ENCODE data around the gene ARL5A. TPM values are rescaled to one million over a fixed set of nuclear protein-coding genes. Genes with fewer than 3 reads are reported as not detected.

The ARL5A gene
- polyA plus RNA-seq, 1 donor from 2014 or later, result 70.7 TPM

DNA sequence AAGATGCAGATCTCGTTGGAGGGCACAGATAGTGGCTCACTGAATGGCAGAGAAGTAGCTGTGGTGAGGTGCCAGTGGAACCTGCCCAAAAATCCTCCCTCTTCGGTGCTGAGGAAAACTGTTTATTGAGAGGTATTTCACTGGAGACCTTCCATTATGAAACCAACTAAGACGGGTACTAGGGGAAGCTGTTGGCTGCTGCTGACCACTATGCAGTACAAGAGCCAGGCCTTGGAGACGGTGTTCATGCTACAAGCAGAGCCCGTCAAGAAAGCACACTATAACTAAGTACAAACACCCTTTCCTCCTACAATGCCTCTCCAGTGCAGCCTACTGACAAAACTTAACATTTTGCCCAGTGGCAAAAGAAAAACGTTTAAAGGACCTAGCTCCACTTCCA, 4.6 kb downstream of the ARL5A start:
- peak overlapping the region in 3 of 4 donors; percentile 53 to 65 (median 61) for H3K4me3 Mint-ChIP-seq
- no peaks in the 10 kb centered on the region for H3K27me3 Mint-ChIP-seq
- H3K4me1 Mint-ChIP-seq, result peaks cover 46 to 61% (median 52%) of the 10 kb centered on the region in 3 donors
- no peak overlapping the region for H3K27ac Mint-ChIP-seq
- H3K9me3 Mint-ChIP-seq, result no peaks in the 10 kb centered on the region
- H3K36me3 Mint-ChIP-seq, result peaks cover 10% of the 10 kb centered on the region

DNA sequence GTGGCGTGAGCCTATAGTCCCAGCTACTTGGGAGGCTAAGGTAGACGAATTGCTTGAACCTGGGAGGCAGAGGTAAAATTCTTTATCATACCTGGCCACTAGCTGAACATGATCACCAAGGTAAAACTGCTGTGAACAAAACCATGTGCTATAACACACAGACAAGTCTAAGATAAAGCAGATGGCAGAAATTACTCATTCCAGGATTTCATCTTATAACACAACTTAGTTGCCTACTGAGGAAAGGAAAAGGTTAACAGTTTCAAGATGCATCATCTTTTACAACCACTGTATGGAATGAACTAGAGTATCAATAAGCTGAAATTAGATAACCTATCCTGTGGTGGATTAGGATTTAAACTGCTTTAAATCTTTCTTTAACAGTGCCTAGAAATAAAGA, 8.3 kb downstream of the ARL5A start:
- Mint-ChIP-seq H3K4me3 (peak overlapping the region in 1 of 4 donors; percentile 39), H3K27me3 (no peaks in the 10 kb centered on the region), H3K9me3 (no peaks in the 10 kb centered on the region), H3K4me1 (peaks cover 32 to 47% (median 36%) of the 10 kb centered on the region in 3 donors), H3K27ac (no peak overlapping the region), H3K36me3 (peaks cover 13% of the 10 kb centered on the region)

GRCh38 chr2:151817929-151818328, 10.3 kb downstream of the ARL5A start:
- no peaks in the 10 kb centered on the region for H3K27me3 Mint-ChIP-seq
- H3K9me3 Mint-ChIP-seq, result no peaks in the 10 kb centered on the region
- H3K4me1 Mint-ChIP-seq, result peaks cover 19 to 28% (median 21%) of the 10 kb centered on the region in 3 donors
- no peak overlapping the region for H3K4me3 Mint-ChIP-seq
- peaks cover 13% of the 10 kb centered on the region for H3K36me3 Mint-ChIP-seq
- no peak overlapping the region for H3K27ac Mint-ChIP-seq

DNA sequence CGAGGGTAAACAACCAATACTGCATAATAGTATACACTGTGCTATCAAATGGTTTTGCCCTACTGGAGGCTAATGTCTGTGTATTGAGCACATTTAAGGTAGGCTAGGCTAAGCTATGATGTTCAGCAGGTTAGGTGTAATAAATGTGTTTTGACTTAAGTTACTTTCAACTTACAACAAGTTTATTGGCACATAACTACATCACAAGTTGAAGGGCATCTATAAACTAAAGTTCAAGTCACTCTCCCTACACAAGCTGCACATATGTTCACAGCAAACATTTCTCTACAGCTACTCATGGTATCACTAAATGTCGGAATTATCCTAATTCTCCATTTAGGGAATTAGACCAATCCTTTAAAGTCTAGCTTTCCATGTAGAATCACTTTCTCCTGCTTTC, 11.4 kb downstream of the ARL5A start:
- Mint-ChIP-seq H3K4me1 (peaks cover 13 to 23% (median 16%) of the 10 kb centered on the region in 3 donors), H3K4me3 (no peak overlapping the region), H3K36me3 (peaks cover 14% of the 10 kb centered on the region), H3K9me3 (peaks cover 0 to 3% (median 0%) of the 10 kb centered on the region in 3 donors), H3K27me3 (no peaks in the 10 kb centered on the region), H3K27ac (no peak overlapping the region)

- H3K27me3 Mint-ChIP-seq, result no peaks in the 10 kb centered on the region
- no peak overlapping the region for H3K4me3 Mint-ChIP-seq
- H3K27ac Mint-ChIP-seq, result no peak overlapping the region
- H3K36me3 Mint-ChIP-seq, result peaks cover 9% of the 10 kb centered on the region
- H3K9me3 Mint-ChIP-seq, result peaks cover 0 to 6% (median 0%) of the 10 kb centered on the region in 3 donors
- peaks cover 8 to 17% (median 10%) of the 10 kb centered on the region in 3 donors for H3K4me1 Mint-ChIP-seq
Observed at GRCh38 chr2:151815821-151816489, 12.3 kb downstream of the ARL5A start.

DNA sequence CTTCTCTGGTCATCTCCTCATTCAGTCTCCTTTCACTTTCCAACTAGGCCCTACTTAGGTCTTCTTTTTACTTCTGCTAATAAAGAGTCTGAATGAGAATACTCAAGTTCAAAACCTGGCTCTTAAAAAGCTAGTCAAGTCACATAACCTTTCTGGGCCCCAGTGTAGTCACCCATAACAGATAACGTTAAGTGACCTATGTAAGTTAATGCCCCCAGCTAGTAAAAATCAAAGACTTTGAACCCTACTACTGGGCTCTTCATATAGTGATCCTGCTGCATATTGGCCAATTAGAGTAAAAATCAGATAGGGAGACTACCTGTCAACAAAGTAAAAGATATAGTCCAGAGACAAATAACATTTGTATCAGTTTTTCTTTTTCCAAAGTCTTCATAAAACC, 17.7 kb downstream of the ARL5A start:
- Mint-ChIP-seq H3K9me3 (peaks cover 0 to 6% (median 0%) of the 10 kb centered on the region in 3 donors), H3K27me3 (no peaks in the 10 kb centered on the region), H3K4me1 (peaks cover 0 to 8% (median 7%) of the 10 kb centered on the region in 3 donors)

GRCh38 chr2:151809073-151809383, 19.2 kb downstream of the ARL5A start:
- Mint-ChIP-seq H3K27me3 (no peaks in the 10 kb centered on the region), H3K27ac (no peak overlapping the region), H3K4me3 (no peak overlapping the region)

More for the DNA sequence above, 17.7 kb downstream of the ARL5A start:
- no peak overlapping the region for H3K4me3 Mint-ChIP-seq
- H3K36me3 Mint-ChIP-seq, result peaks cover 7% of the 10 kb centered on the region
- peak overlapping the region in 2 of 3 donors; percentile 6 to 17 for H3K27ac Mint-ChIP-seq

DNA sequence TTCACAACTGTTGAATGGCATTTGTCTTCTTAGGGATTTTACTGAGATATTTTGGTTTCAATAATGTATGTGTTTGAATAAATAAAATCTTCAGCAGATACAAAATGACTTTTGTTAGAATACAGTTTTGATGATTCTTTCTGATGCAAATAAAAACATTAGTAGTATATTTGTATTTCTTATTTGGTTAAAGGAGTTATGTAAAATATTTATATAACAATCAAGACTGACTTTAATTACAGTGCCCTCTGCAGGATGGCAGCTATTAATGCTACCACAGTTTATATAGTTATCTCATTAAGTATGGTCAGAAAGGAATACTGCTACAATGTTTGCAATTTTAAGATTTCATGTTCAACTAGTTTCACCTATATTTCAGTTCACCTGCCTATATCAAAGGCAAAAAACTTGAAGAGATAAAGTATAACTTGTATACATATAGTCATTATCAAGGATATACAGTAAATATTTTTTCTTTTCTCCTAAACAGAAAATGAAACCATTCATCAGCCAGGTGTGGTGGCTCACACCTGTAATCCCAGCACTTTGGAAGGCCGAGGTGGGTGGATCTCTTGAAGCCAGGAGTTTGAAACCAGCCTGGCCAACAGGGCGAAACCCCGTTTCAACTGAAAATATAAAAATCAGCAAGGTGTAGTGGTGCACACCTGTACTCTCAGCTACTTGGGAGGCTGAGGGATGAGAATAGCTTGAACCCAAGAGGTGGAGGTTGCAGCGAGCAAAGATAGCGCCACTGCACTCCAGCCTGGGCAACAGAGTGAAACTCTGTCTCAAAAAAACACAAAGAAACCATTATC, 19.8 kb downstream of the ARL5A start:
- Mint-ChIP-seq H3K27me3 (no peaks in the 10 kb centered on the region), H3K27ac (peak overlapping the region in 1 of 3 donors; percentile 31), H3K9me3 (peaks cover 0 to 6% (median 0%) of the 10 kb centered on the region in 3 donors), H3K4me3 (no peak overlapping the region), H3K4me1 (peaks cover 0 to 7% (median 4%) of the 10 kb centered on the region in 3 donors), H3K36me3 (peaks cover 7% of the 10 kb centered on the region)

More at GRCh38 chr2:151809073-151809383, 19.2 kb downstream of the ARL5A start:
- peaks cover 0 to 6% (median 0%) of the 10 kb centered on the region in 3 donors for H3K9me3 Mint-ChIP-seq
- peaks cover 0 to 7% (median 4%) of the 10 kb centered on the region in 3 donors for H3K4me1 Mint-ChIP-seq
- H3K36me3 Mint-ChIP-seq, result peaks cover 5% of the 10 kb centered on the region

DNA sequence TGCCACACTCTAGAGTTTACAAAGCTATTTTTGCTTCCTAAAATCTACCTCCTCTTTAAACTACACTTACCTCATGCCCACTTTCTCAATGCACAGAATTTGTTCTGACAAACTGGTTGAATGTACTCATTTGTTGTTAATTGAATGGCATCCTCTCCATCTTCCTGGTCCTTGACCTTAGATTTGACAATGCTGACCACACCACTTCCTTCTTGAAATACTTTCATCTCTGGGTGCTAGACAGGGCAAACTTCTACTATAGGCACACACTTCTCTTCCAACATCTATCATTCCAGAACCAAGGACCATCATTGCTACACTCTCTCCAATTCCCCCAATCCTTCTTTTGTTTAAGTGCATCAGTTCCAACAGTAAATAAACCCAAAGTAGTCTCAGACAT, 22.3 kb downstream of the ARL5A start:
- Mint-ChIP-seq H3K27ac (no peak overlapping the region), H3K27me3 (no peaks in the 10 kb centered on the region), H3K36me3 (peaks cover 11% of the 10 kb centered on the region), H3K9me3 (no peaks in the 10 kb centered on the region), H3K4me3 (no peak overlapping the region), H3K4me1 (peaks cover 0 to 7% (median 4%) of the 10 kb centered on the region in 3 donors)

DNA sequence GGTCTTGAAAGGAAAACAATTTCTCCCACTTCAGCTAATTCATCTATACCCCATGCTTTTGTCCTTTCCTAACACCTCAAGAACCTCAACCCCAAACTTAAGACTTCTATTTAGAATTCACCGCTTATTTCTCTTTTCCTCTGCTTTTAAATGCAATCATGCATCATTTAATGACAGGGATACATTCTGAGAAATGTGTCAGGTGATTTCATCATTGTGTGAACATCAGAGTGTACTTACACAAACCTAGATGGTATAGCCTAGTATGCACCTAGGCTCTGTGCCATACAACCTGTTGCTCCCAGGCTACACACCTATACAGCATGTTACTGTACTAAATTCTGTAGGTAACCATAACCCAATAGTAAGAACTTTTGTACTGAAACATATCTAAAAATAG, 22.9 kb downstream of the ARL5A start:
- H3K4me3 Mint-ChIP-seq, result no peak overlapping the region
- peaks cover 8% of the 10 kb centered on the region for H3K36me3 Mint-ChIP-seq
- H3K9me3 Mint-ChIP-seq, result no peaks in the 10 kb centered on the region
- no peak overlapping the region for H3K27ac Mint-ChIP-seq
- H3K4me1 Mint-ChIP-seq, result peaks cover 0 to 4% (median 3%) of the 10 kb centered on the region in 3 donors
- no peaks in the 10 kb centered on the region for H3K27me3 Mint-ChIP-seq

DNA sequence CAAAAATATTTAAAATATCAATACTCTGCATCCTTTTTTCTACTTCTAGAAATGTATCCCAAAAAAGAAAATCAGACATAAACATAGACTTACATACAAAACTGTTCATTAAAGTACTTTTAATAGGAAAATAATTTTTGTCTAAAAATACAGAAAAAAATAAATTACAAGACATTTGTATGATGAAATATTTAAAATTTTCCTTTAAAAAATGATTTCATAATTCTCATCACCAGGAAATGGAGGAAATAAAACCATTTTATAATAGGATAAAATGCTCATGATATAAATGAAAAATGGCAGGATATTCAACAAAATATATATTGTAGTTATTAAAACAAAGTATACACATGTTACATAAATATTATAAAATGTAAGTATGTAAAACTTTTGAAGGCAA, 24.4 kb downstream of the ARL5A start:
- Mint-ChIP-seq H3K27ac (no peak overlapping the region), H3K4me3 (no peak overlapping the region), H3K4me1 (peaks cover 0 to 4% (median 2%) of the 10 kb centered on the region in 3 donors), H3K9me3 (no peaks in the 10 kb centered on the region), H3K36me3 (peaks cover 7% of the 10 kb centered on the region), H3K27me3 (no peaks in the 10 kb centered on the region)

GRCh38 chr2:151802315-151802714, 25.9 kb downstream of the ARL5A start:
- H3K4me3 Mint-ChIP-seq, result peak overlapping the region in 2 of 4 donors; percentile 21 to 54
- H3K27me3 Mint-ChIP-seq, result no peaks in the 10 kb centered on the region
- H3K9me3 Mint-ChIP-seq, result no peaks in the 10 kb centered on the region
- H3K4me1 Mint-ChIP-seq, result no peaks in the 10 kb centered on the region
- H3K36me3 Mint-ChIP-seq, result peaks cover 7% of the 10 kb centered on the region
- no peak overlapping the region for H3K27ac Mint-ChIP-seq

GRCh38 chr2:151799886-151800292, 28.3 kb downstream of the ARL5A start:
- Mint-ChIP-seq H3K9me3 (no peaks in the 10 kb centered on the region), H3K27me3 (no peaks in the 10 kb centered on the region), H3K4me3 (no peak overlapping the region), H3K27ac (no peak overlapping the region), H3K36me3 (peaks cover 10% of the 10 kb centered on the region), H3K4me1 (peaks cover 0 to 6% (median 4%) of the 10 kb centered on the region in 3 donors)

DNA sequence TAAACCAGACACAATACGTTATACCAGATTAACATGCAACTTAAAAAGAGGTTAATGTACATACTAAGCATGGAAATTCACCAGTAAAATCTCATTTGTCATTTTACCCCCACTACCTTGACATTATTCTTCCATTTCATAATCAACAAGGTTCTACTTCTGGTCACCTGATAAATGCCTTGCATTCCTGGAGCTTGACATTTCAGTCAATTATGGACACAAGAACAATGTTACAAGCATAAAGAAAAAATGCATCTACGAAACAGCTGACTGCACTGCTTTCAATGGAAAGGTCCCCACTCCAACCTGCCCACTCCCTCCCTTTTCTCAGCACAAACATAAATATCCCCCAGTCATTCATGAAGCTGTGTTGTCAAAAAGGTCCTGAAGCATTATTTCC, 31.4 kb downstream of the ARL5A start:
- H3K36me3 Mint-ChIP-seq, result peaks cover 3% of the 10 kb centered on the region
- no peak overlapping the region for H3K27ac Mint-ChIP-seq
- no peaks in the 10 kb centered on the region for H3K9me3 Mint-ChIP-seq
- H3K4me1 Mint-ChIP-seq, result peaks cover 0 to 6% (median 4%) of the 10 kb centered on the region in 3 donors
- H3K4me3 Mint-ChIP-seq, result peak overlapping the region in 1 of 4 donors; percentile 28
- H3K27me3 Mint-ChIP-seq, result no peaks in the 10 kb centered on the region

GRCh38 chr2:151795646-151796240, 32.5 kb downstream of the ARL5A start:
- no peak overlapping the region for H3K27ac Mint-ChIP-seq
- peaks cover 5% of the 10 kb centered on the region for H3K36me3 Mint-ChIP-seq
- no peak overlapping the region for H3K4me3 Mint-ChIP-seq
- no peaks in the 10 kb centered on the region for H3K9me3 Mint-ChIP-seq
- peaks cover 0 to 8% (median 6%) of the 10 kb centered on the region in 3 donors for H3K4me1 Mint-ChIP-seq
- no peaks in the 10 kb centered on the region for H3K27me3 Mint-ChIP-seq
